Activated CD8-positive, alpha-beta T cell treated with anti-CD3 and anti-CD28 coated beads for 36 hours (primary cell): ENCODE data around the gene SIK1. TPM values are rescaled to one million over a fixed set of nuclear protein-coding genes. Genes with fewer than 3 reads are reported as not detected.

Source experiments
- ATAC-seq: fragments of 200-7000 bp; cut with Tn5 transposase; one replicate; pipeline ENCODE4 v1.10.0; 2021; ENCODE audit warnings: mild to moderate bottlenecking, moderate library complexity
- CTCF ChIA-PET: fragments of 350-600 bp; sonication (Branson Sonifier 250); formaldehyde crosslinking; loops from one replicate; lab custom pipeline; 2021; ENCODE audit warnings: antibody characterized with exemption; lab: Charles Lee
- POLR2A ChIA-PET: fragments of 350-600 bp; sonication (Branson Sonifier 250); formaldehyde crosslinking; loops from one replicate; lab custom pipeline; 2021; ENCODE audit warnings: antibody characterized with exemption; lab: Charles Lee
- DNase-seq: peaks from one replicate; pipeline ENCODE4 v3.0.0-alpha.2; 2020
- H3K27ac Mint-ChIP-seq: one replicate; pipeline ENCODE4 v1.8.0; 2021; ENCODE audit warnings: mild to moderate bottlenecking, mixed read lengths
- H3K27me3 Mint-ChIP-seq: one replicate; pipeline ENCODE4 v1.8.0; 2021; ENCODE audit warnings: mixed read lengths
- H3K36me3 Mint-ChIP-seq: one replicate; pipeline ENCODE4 v1.8.0; 2021; ENCODE audit warnings: low read depth, mixed read lengths
- H3K4me1 Mint-ChIP-seq: one replicate; pipeline ENCODE4 v1.8.0; 2021; ENCODE audit warnings: low read depth, mixed read lengths
- H3K4me3 Mint-ChIP-seq: one replicate; pipeline ENCODE4 v1.8.0; 2021; ENCODE audit warnings: mild to moderate bottlenecking, moderate library complexity, mixed read lengths
- H3K9me3 Mint-ChIP-seq: one replicate; pipeline ENCODE4 v1.8.0; 2021; ENCODE audit warnings: mixed read lengths
- CTCF ChIP-seq: fragments of 200-600 bp; IDR thresholded peaks from one replicate; pipeline ENCODE4 v1.8.0; 2022; ENCODE audit warnings: antibody characterized with exemption, mild to moderate bottlenecking
- intact Hi-C: fragments of 100-400 bp; cut with micrococcal nuclease; formaldehyde crosslinking; loops from one replicate; pipeline ENCODE4 v1.10.0; 2022
- total RNA-seq, 2 experiments: library from RNA; stranded (reverse); gene quantifications; one replicate each; pipeline ENCODE4 v1.2.3, GENCODE V29; 2021

The SIK1 gene
- total RNA-seq, 2 experiments from 2014 or later = 23.8 to 27.3 TPM

DNA sequence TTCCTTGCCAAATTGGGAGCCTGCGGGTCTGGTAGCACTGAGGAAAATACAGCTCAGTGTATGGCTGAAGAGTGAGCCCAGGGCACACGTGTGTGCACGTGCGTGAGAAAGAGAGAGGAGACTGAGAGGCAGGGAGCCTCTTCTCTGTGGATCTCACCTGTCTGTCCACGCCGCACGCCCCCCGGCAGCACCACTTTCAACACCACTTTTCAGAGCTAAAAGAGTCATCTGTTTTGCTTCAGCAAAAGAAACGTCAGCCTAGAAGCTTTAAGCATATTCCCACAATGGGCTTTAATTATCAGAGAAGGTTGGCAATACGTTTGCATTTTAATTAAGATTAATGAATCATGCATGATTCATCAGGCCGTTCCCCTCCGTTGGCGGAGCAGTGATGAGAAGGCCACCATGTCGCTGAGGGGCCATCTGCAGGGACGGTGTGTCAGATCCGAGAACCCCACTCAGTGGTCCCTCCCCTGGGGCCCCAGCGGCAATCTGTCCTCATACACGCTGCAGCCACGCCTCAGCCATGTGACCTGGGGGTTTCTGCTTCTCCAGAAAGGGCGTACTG, 56.8 kb downstream of the SIK1 start:
- POLR2A ChIA-PET = interaction anchor here (1.5 kb wide), 1 partner anchor 8 kb away, joined by 3 read pairs; no protein-coding TSS in a partner anchor
- peak; percentile 51 for ATAC-seq
- H3K4me1 Mint-ChIP-seq = no peaks in the 10 kb centered on the region
- intact Hi-C loops = no loop called here
- no peaks in the 10 kb centered on the region for H3K36me3 Mint-ChIP-seq
- H3K9me3 Mint-ChIP-seq = no peaks in the 10 kb centered on the region
- no peaks in the 10 kb centered on the region for H3K27me3 Mint-ChIP-seq
- peak; percentile 34 for DNase-seq
- no peak for TF ChIP-seq CTCF
- no peak overlapping the region for H3K27ac Mint-ChIP-seq
- CTCF ChIA-PET = no interaction called here
- no peak overlapping the region for H3K4me3 Mint-ChIP-seq

GRCh38 chr21:43369596-43370090, 57.3 kb downstream of the SIK1 start:
- POLR2A ChIA-PET = no interaction called here

GRCh38 chr21:43369124-43369523, 57.8 kb downstream of the SIK1 start:
- peak; percentile 13 for DNase-seq
- no peaks in the 10 kb centered on the region for H3K27me3 Mint-ChIP-seq
- TF ChIP-seq CTCF = no peak
- no peaks in the 10 kb centered on the region for H3K36me3 Mint-ChIP-seq
- H3K9me3 Mint-ChIP-seq = no peaks in the 10 kb centered on the region
- no peaks in the 10 kb centered on the region for H3K4me1 Mint-ChIP-seq
- ATAC-seq = no peak
- intact Hi-C loops = no loop called here
- no peak overlapping the region for H3K27ac Mint-ChIP-seq
- H3K4me3 Mint-ChIP-seq = no peak overlapping the region
- ChIA-PET CTCF (no interaction called here), POLR2A (no interaction called here)

More at GRCh38 chr21:43369596-43370090, 57.3 kb downstream of the SIK1 start:
- H3K9me3 Mint-ChIP-seq = no peaks in the 10 kb centered on the region
- no peak for TF ChIP-seq CTCF
- DNase-seq (no peak), ATAC-seq (no peak)
- no peaks in the 10 kb centered on the region for H3K27me3 Mint-ChIP-seq
- H3K36me3 Mint-ChIP-seq = no peaks in the 10 kb centered on the region
- intact Hi-C loops = no loop called here
- CTCF ChIA-PET = no interaction called here
- no peak overlapping the region for H3K4me3 Mint-ChIP-seq
- no peaks in the 10 kb centered on the region for H3K4me1 Mint-ChIP-seq
- no peak overlapping the region for H3K27ac Mint-ChIP-seq

GRCh38 chr21:43368685-43369084, 58.2 kb downstream of the SIK1 start:
- ATAC-seq = no peak
- H3K27ac Mint-ChIP-seq = no peak overlapping the region
- H3K4me3 Mint-ChIP-seq = no peak overlapping the region
- intact Hi-C loops = no loop called here
- ChIA-PET POLR2A (no interaction called here), CTCF (no interaction called here)
- no peak for TF ChIP-seq CTCF
- H3K9me3 Mint-ChIP-seq = no peaks in the 10 kb centered on the region
- DNase-seq = no peak
- H3K4me1 Mint-ChIP-seq = no peaks in the 10 kb centered on the region
- H3K27me3 Mint-ChIP-seq = no peaks in the 10 kb centered on the region
- no peaks in the 10 kb centered on the region for H3K36me3 Mint-ChIP-seq

GRCh38 chr21:43367859-43368258, 59.1 kb downstream of the SIK1 start:
- ChIA-PET CTCF (no interaction called here), POLR2A (no interaction called here)
- H3K4me3 Mint-ChIP-seq = no peak overlapping the region
- no peak overlapping the region for H3K27ac Mint-ChIP-seq
- H3K27me3 Mint-ChIP-seq = no peaks in the 10 kb centered on the region
- H3K4me1 Mint-ChIP-seq = peaks cover 6% of the 10 kb centered on the region
- no peaks in the 10 kb centered on the region for H3K36me3 Mint-ChIP-seq
- H3K9me3 Mint-ChIP-seq = no peaks in the 10 kb centered on the region
- no peak for TF ChIP-seq CTCF
- intact Hi-C loops = no loop called here
- ATAC-seq = no peak
- no peak for DNase-seq
